Thyroid gland (tissue), 4 donors: ENCODE results near the gene NGEF. TPM values are rescaled to one million over a fixed set of nuclear protein-coding genes. Genes with fewer than 3 reads are reported as not detected.
A peak's percentile ranks its signal among the peaks of the same experiment; 100 is the strongest.
"Not testable (repeated sequence)": the region's sequence is repeated elsewhere in the genome, so short reads cannot be mapped to it uniquely, and the experiment has no call there.

Source experiments
- DNase-seq, 2 donors: peaks; one replicate each; pipeline ENCODE4 v3.0.0-alpha.2; 2019
- H3K27ac ChIP-seq, 3 donors: fragments of 200-600 bp; sonication (generic); 1 replicate in 2 of 3; 2 replicates in 1 of 3; pipeline ENCODE4 v1.5.1; 2016 to 2019; ENCODE audit warnings: mild to moderate bottlenecking in 1 of 3, moderate library complexity in 1 of 3
- H3K27me3 ChIP-seq: fragments of 200-600 bp; sonication (generic); one replicate; pipeline ENCODE4 v1.5.1; 2019
- H3K36me3 ChIP-seq, 2 donors: fragments of 200-600 bp; sonication (generic); one replicate each; pipeline ENCODE4 v1.5.1; 2016 to 2019
- H3K4me1 ChIP-seq, 2 donors: fragments of 200-600 bp; sonication (generic); one replicate each; pipeline ENCODE4 v1.5.1; 2017 to 2019
- H3K4me3 ChIP-seq, 3 donors: fragments of 200-600 bp; sonication (generic); replicated peaks in 1 of 3; 1 replicate in 2 of 3; 2 replicates in 1 of 3; pipeline ENCODE4 v1.5.1; 2016; ENCODE audit warnings: mild to moderate bottlenecking in 1 of 3
- H3K9me3 ChIP-seq: fragments of 200-600 bp; sonication (generic); one replicate; pipeline ENCODE4 v1.5.1; 2017
- CTCF ChIP-seq, 6 experiments: fragments of 200-600 bp in 3 of 6; fragments of 450-650 bp in 3 of 6; sonication (generic) in 3 of 6; IDR thresholded peaks; one replicate each; pipeline ENCODE4 v1.5.1; 2016 to 2019; ENCODE audit warnings: antibody characterized with exemption in 6 of 6, mild to moderate bottlenecking in 2 of 6, inconsistent platforms in 1 of 6, moderate library complexity in 1 of 6
- POLR2A ChIP-seq, 2 donors: fragments of 450-650 bp; IDR thresholded peaks; one replicate each; pipeline ENCODE4 v1.6.1; 2017; ENCODE audit warnings: antibody characterized with exemption in 2 of 2, mild to moderate bottlenecking in 2 of 2, moderate library complexity in 1 of 2
- WGBS, 2 donors: methylation state at CpG; one replicate each; pipeline ENCODE4 v1.1.5; 2017; 5-methylcytosine and 5-hydroxymethylcytosine counted together
- intact Hi-C: fragments of 100-400 bp; cut with DNase I; formaldehyde crosslinking; loops from one replicate; pipeline ENCODE4 v1.15.1; 2023
- total RNA-seq, 4 donors: library from RNA; depleted of rRNA; stranded (reverse); fragments of >200 nt; gene quantifications; one replicate each; pipeline ENCODE4 v1.2.3, GENCODE V29; 2016

The NGEF gene
- total RNA-seq, 4 donors from 2014 or later: 0.11 to 2.1 TPM; not detected in 2

- H3K27ac ChIP-seq: no peak overlapping the region
- intact Hi-C loops: loop anchor here (10.0 kb wide), 1 partner anchor 395 kb away; the partner anchor contains the start of gene ATG16L1
- TF ChIP-seq CTCF (IDR thresholded peaks at IDR 0.05) (no peak), POLR2A (IDR thresholded peaks at IDR 0.05) (no peak)
- H3K9me3 ChIP-seq: no peaks in the 10 kb centered on the region
- 92 to 93% methylated on average over 4 of the region's 4 CpGs for WGBS, 2 donors
- no peaks in the 10 kb centered on the region for H3K27me3 ChIP-seq
- H3K4me3 ChIP-seq: no peak overlapping the region
- peaks cover 26 to 37% of the 10 kb centered on the region in 2 donors for H3K36me3 ChIP-seq
- no peaks in the 10 kb centered on the region for H3K4me1 ChIP-seq
- DNase-seq: no peak
Observed at GRCh38 chr2:232859385-232859916, 153.6 kb downstream of the NGEF start.

GRCh38 chr2:232857158-232857563 lies 155.9 kb downstream of the NGEF start:
- H3K27me3 ChIP-seq: no peaks in the 10 kb centered on the region
- 80 to 83% methylated on average over 4 of the region's 4 CpGs for WGBS, 2 donors
- H3K4me3 ChIP-seq: no peak overlapping the region
- no peaks in the 10 kb centered on the region for H3K9me3 ChIP-seq
- H3K4me1 ChIP-seq: no peaks in the 10 kb centered on the region
- no peak for TF ChIP-seq POLR2A (IDR thresholded peaks at IDR 0.05)
- no peak for TF ChIP-seq CTCF (IDR thresholded peaks at IDR 0.05)
- DNase-seq: no peak
- peaks cover 26 to 42% of the 10 kb centered on the region in 2 donors for H3K36me3 ChIP-seq
- H3K27ac ChIP-seq: no peak overlapping the region
- intact Hi-C loops: loop anchor here (10.0 kb wide), 1 partner anchor 398 kb away; the partner anchor contains the start of gene ATG16L1

- peak in 1 of 2 donors; percentile 16 for DNase-seq
- no peaks in the 10 kb centered on the region for H3K27me3 ChIP-seq
- no peak overlapping the region for H3K4me3 ChIP-seq
- intact Hi-C loops: loop anchor here (10.0 kb wide), 1 partner anchor 401 kb away; the partner anchor contains the start of gene ATG16L1
- H3K27ac ChIP-seq: no peak overlapping the region
- no peaks in the 10 kb centered on the region for H3K9me3 ChIP-seq
- H3K4me1 ChIP-seq: no peaks in the 10 kb centered on the region
- H3K36me3 ChIP-seq: peaks cover 50 to 69% of the 10 kb centered on the region in 2 donors
- TF ChIP-seq CTCF (IDR thresholded peaks at IDR 0.05): no peak
- TF ChIP-seq POLR2A (IDR thresholded peaks at IDR 0.05): no peak
- WGBS, 2 donors: 72 to 73% methylated on average over 7 of the region's 7 CpGs
Observed at GRCh38 chr2:232854082-232854481, 159.0 kb downstream of the NGEF start.

GRCh38 chr2:232852676-232853075 lies 160.4 kb downstream of the NGEF start:
- TF ChIP-seq POLR2A (IDR thresholded peaks at IDR 0.05) (no peak), CTCF (IDR thresholded peaks at IDR 0.05) (no peak)
- no peaks in the 10 kb centered on the region for H3K9me3 ChIP-seq
- DNase-seq: no peak
- intact Hi-C loops: loop anchor here (10.0 kb wide), 1 partner anchor 402 kb away; the partner anchor contains the start of gene ATG16L1
- no peak overlapping the region for H3K27ac ChIP-seq
- H3K4me3 ChIP-seq: no peak overlapping the region
- no peaks in the 10 kb centered on the region for H3K4me1 ChIP-seq
- H3K27me3 ChIP-seq: no peaks in the 10 kb centered on the region
- WGBS, 2 donors: 67 to 71% methylated on average over 2 of the region's 2 CpGs
- peaks cover 45 to 62% of the 10 kb centered on the region in 2 donors for H3K36me3 ChIP-seq

- not testable (repeated sequence) for DNase-seq, H3K9me3 ChIP-seq, H3K27me3 ChIP-seq, H3K4me3 ChIP-seq, H3K27ac ChIP-seq, H3K4me1 ChIP-seq
- peaks cover 45 to 62% of the 10 kb centered on the region in 2 donors for H3K36me3 ChIP-seq
- intact Hi-C loops: loop anchor here (10.0 kb wide), 1 partner anchor 403 kb away; the partner anchor contains the start of gene ATG16L1
- 90 to 97% methylated on average over 11 of the region's 11 CpGs for WGBS, 2 donors
Observed at GRCh38 chr2:232852081-232852480, 161.0 kb downstream of the NGEF start.
